GM19324 (cell line): ENCODE measurements around the gene THRB.
A peak's percentile ranks its signal among the peaks of the same experiment; 100 is the strongest.

Experiments used
- ATAC-seq: cut with Tn5 transposase; IDR thresholded peaks from one replicate; pipeline ENCODE4 v1.9.1; 2021; ENCODE audit warnings: mild to moderate bottlenecking, moderate library complexity; ENCODE audit not compliant: unreplicated experiment, low FRiP score

The THRB gene

DNA sequence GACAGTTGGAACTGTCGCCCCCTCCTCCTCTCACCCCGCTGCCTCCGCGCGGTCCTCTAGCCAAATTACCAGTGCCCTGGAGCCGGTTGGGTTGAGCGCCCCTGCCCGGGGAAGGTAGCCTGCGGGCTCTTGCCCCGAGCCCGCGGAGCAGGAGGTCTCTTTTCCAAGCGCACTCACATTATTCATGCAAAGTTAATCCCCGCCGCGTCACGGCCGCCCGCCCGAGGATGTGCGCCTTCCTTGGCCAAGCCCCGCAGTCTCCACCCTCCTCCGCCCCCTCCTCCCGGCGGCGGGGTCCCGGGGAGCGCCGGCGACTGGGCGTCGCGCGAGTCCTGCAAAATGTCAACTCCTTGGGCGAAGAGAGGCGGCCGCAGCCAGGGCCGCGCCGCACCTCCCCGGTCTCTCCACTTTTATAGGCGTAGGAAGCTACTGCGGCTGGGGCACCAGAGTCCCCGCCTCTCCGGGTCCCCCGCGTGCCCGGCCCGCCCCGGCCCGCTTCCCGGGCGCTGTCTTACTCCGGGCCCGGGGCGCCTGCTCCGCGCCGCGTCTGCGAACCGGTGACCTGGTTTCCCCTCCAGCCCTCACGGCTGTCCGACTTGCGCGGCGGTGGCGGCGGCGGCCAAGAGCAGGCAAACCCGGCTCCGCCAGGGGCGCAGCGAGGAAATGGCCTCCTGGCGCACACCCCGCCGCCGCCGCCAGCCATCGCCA lies at the start of gene THRB:
THRB (minus strand) TSS at position 233 of the 708 bp plus-strand sequence.
- ATAC-seq: no peak

DNA sequence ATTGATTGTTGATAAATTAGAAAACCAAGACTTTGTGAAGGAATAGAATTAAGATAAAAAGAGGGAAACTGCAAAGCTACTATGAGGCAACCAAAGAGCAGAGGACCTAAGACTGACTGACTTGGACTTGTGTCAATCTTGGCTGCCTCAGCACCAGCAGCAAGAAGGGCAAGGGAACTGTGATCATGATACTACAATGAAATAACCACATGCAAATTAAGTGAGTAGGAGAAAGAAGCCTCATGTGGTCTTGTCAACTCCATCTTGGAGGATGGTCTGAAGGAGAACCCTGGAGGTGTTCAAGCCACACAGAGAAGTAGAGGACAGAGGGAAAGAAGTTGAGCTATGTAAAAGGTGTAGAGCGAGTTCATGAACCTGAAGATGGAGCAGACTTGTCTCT lies 47.3 kb upstream of the THRB start:
- no peak for ATAC-seq

DNA sequence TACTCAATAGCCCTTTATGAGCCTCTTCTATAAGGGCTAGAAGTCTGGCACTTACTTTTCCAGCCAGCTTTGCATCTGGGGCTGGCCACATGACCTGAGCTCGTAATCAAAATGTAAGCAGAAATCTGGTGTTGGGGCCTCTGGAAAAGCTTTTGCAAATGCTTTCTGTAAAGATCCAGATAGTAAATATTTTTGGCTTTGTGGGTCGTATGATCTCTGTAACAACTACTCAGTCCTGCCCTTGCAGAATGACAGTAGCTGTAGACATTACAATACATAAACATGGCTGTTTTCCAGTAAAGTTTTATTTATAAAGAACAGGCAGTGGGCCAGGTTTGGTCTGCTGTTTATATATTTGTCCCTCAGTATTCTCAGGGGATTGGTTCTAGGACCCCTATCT lies 46.2 kb upstream of the THRB start:
- ATAC-seq: no peak

DNA sequence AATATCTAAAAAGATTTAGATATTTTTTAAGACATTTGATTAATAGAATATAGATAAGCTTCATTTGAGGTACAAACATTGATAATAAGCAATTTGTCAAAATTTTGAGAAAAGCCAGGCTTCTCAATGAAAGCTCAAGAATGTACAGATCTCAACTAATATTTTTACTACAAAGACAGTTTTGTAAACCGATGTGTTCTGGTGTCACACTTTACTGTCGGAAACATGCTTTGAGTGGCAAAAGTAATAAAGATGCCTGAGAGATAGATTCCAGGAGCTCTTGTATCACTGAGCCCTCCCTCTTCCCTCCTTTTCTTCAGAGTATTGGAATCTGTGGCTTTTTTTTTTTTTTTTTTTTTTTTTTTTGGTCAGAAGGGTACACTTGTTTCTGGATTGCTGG lies 45.0 kb upstream of the THRB start:
- ATAC-seq: no peak

DNA sequence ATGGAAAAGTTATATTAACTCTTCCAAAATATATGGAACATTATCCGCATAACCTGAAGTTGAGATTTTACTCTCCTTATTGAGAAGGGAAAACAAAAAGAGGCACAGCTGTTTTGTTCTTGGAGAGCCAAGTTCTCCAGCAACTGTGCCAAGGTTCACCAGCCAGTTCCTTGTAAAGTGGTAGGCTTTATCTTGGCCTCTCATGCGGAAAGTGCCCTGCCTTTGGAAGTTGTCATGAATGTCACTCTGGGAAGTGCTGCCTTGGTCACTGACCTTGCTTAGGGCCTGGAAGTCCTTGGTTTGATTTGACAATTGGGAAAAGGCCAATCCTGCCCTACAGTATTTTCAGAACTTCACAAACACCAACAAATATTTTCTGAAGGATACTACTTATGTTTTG lies 44.2 kb upstream of the THRB start:
- ATAC-seq: no peak

DNA sequence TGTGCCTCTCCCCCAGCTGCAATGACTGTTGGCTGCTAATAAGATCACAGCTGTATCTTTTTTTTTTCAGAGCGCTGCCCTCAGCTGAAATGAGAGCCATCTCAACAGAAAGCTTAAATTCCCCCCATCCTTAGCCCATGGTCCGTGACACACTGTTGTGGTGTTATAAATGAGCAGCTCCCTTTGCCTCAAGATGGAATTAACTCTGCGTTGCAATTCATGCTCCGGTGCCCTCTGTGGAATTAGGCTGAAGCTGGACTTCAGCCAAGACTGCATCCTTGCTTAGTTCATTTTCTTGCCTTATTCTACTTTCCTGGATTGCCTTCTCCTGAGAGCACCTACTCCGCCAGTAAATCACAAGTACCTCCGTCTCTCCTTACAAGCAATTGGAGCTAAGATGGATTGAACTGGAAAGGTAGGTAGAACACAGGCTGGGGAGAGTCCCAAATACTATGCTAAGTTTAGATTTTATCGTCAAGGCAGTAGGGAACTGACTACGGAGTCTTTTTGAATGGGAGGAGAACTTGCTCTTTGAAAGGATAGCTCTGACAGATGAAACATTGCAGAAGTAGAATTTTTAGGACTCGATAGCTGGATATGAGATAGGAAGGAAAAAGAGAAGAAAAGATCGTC lies 39.0 kb upstream of the THRB start:
- no peak for ATAC-seq

DNA sequence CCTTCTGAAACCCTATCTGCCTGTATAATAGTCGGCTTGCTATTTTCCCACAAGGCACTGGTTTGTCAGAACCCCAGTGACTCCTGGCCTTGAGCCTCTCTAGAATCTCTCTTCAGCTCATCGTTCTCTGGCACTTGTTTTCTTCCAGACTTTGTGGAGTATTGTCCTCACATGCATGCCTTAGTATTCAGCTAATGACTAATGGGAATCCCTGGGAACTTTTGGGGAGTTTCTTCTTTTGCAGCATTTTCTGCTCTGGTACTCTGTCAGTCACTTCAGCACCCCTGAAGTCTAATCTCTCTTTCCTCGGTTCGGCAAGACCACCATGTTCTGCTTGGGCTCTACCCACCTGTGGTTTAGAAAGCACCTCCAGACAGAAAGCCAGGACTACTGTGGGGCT lies 35.8 kb upstream of the THRB start:
- ATAC-seq: no peak

DNA sequence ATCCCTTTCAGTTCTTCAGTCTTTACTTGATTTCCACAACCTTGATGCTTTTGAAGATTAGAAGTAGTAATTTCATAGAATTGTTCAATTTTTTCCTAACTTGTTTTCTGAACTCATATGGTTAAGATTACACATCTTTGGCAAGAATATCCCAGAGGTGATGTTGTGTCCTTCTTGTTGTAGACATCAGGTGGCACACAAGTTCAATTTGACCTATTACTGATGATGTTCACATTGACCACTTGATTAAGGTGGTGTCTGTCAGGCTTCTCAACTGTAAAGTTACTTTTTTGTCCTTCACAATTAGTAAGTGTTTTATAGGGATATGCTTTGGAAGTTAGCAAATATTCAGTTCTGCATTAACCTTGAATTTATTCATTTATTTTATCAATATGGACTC lies 34.6 kb upstream of the THRB start:
- no peak for ATAC-seq

DNA sequence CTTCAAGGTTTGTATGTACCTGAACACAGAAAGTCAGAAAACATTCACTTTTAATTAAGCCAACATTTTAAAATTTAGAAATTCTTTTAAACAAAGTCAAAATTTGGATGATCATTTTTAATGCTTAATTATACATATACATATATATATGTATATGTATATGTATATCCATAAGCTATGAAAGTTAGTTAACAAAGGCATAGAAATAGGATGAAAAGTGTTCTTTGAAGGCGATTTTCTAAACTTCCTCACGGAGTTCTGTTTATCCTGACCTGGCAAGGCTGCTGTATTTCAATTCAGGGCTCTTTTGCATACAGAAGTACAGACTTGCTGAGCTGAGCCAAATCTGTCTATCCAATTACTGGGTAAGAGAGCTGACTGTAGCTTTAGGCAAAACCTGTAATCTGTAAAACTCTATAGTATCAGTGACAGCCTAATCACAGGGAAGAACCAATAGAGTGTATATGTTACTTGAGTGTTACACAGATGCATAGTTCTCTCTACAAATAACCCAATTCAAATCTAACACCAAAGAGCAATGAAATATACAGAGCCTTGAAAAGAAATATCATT lies 32.1 kb upstream of the THRB start:
- ATAC-seq: no peak

DNA sequence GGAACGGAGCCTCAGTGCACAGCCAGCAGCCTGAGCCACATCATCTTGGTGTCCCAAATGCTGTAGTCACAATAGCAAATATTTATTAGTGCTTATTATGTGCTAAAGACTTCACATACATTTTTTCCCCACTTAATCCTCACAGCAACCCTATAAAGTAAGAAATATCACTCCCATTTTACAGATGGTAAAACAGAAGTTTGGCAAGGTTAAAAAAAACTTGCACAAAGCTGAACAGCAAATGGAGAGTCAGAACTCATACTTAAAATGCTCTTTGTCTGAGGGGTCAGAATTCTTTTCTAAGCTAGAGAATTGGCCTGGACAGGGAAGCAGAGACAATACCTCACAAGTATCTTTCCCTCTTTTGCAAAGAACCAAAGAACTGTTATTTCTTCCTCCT lies 30.9 kb upstream of the THRB start:
- ATAC-seq: no peak

DNA sequence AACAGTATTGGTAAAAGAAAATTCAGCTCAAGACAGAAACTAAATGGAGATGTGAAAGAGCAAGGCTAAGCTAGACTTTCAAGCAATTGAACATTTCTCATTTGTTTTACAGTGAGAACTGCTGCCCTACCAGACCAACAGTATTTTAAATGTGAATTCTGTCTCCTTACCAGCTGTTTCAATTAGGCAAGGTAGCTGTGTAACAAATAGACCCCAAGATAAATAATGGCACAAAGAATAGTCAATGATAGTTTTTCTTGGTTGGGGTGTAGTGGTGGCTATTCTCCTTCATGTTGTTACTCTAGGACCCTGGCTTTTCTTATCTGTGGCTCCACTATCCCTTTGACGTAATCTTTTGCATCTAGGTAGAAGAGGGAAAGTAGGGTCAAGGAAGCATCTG lies 30.4 kb upstream of the THRB start:
- no peak for ATAC-seq

DNA sequence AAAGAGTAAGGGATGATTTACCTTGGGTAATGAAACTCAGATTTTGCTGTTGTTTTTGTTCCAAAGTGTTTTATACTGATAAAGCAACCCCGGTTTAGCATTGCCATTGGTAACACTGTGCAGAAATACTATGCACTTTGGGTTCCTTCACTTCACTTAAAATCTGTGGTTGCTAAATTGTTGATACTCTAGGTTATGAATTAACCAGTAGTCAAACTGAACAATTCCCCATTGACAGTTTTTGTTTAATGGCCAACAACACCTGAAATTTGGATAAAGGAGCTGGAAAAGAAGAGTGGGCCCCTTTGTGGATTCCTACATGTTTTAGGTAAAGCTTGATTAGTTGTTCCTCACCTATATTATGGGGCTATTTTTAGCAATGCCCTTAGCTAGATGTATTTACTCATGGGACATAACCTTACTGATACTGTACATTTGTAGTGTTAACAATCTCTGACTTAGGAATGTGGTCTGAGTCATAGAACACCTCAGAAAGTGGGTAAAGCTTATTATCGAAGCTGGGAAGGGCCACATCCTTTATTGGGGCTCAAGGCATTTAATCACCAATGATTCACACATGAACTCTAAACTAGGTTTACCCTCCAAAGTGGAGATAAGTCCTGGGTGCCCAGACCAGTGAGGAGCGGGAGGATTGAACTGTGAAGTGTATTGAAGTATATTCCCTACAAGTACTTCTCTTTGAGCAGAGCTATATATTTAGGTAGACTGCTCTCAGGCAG lies 29.5 kb upstream of the THRB start:
- ATAC-seq: no peak

DNA sequence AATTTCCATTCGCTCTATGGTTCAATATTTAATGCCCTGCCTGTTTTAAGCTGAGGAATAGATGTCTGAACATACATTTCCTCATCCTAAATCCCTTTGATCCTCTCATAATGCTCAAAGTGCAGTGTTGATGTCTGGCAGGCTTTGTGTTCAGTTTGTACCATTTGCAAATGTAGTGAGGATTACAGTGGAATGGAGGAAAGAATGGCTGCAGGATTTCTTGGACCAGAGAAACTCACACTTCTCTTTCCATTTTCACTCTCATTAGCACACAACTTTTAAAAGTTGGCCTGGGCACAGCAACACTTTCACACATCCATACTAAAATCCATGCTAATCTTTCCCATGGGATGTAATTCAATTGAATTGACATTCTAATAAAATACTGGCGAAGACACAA lies 28.6 kb upstream of the THRB start:
- ATAC-seq: no peak

DNA sequence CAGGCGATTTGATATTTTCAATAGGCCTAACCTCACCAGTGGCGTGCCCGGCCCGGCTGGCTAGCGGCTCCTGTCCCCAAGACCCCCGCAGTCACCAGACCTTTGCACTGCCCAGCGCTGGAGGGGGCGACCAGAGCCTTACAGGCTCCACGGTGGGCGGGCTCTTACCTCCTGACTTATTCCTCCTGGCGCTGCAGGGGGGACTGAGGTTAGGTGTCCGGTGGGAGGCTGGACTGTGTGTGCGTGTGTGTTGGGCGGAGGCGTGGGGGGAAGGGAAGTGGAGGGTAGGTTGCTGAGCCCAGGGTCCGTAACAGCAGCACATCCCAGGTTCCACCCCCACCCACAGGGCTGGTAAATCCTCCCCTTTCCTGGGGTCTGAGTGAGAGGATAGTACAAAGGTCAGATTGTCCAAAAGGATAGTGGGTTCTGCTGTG lies 27.5 kb upstream of the THRB start:
- no peak for ATAC-seq

DNA sequence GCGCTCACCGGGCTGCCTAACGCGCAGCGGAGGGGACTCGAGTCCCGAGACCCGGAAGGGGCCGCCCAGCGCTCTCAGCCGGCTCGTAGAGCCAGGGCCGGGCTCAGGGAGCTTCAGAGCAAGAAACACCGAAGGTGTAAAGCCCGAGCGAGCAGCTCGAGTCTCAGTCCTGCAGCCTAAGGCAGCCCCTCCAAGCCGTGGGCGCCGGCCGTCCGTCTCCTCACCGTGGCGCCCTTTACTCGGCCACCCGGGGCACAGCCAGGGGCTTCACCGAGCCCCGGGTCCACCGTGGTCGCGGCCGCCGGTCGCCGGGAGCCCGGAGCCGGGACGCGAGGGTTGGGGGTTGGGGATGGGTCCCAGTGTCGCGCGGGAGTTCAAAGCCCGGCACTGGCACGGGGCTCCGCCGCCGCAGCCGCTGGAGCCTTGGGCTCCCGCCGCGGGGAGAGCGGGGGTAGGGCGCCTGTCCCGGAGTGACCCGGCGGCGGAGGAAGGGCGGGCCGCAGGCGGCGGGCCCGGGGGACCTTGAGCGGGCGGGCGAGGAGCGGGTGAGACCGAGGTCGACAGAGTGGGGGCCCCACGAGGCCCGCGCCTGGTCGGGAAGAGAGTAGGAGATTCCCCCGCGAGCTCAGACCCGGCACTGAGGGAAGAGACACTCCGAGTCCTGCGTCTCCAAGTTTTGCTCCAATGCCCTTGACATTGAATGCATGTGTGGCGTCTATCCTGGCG lies 26.9 kb upstream of the THRB start:
- ATAC-seq: peak; percentile 41

DNA sequence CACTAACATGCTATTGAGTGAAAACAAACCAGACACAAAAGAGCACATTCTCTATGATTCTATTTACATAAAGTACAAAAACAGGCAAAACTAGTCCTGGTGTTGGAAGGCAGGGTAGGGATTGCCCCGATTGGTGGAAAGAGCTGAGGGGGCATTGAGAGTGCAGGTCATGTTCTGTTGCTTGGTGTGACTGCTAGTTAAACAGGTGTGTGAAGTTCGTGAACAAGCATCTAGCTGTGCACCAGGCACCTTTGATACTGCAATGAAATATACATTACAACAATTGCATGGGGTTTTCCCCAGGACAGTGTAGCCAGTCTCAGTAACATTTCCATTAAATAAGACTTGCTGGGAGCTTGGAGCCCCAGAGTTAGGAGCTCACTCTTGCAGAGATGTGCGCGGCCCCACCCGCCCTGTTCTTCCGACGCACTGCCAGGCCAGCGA lies 26.3 kb upstream of the THRB start:
- ATAC-seq: peak; percentile 5

DNA sequence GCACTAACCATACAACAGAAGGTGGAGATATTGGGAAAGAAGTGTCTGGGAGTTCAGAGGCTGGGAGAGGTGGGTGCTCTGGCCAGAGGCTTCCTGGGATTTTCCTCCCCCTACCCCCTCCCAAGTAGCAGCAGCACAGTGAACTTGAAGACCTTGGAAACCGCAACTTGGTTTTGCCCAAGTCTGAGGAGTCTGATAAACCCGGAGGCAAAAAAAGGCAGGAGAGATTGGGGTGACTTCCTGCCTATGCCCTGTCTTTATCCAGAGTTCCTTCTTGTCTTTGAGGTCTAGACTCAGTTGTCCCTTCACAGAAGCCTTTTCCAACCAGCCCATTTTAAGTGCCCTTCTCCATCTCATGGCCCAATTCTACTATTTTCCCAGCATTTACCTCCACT lies 25.4 kb upstream of the THRB start:
- ATAC-seq: no peak

DNA sequence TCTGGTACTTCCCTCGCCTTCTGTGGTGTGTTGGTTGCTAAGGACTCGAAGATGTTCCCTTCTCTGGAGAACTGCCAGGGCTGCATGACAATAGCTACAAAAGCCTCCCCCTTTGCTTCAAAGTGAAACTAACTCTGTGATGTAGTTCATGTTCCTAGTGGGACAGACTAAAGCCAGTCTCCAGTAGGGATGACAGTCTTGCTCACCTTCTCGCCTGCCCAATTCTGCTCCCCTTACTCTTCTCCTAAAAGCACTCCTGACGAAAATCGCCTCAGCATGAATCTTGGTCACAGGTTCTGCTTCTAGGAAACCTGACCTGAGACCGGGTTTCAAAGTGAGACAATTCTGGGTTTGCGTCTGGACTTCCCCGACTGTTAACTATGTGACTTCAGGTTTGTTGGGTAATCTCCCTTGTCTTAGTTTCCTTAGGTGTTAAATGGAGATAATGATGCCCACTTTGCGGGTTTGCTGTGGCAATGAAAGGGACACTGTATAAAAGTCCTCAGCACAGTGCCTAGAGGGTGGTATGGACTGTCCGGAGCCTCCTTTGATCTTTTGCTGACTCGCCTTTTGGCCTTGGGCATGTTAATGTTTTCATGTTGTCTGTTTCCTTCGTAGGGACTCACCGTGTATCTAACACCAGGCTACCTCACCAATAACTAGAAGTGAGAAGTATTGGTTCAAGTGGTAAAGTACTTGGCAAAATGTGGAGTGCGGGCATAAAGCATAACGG lies 24.9 kb upstream of the THRB start:
- ATAC-seq: peak; percentile 48

DNA sequence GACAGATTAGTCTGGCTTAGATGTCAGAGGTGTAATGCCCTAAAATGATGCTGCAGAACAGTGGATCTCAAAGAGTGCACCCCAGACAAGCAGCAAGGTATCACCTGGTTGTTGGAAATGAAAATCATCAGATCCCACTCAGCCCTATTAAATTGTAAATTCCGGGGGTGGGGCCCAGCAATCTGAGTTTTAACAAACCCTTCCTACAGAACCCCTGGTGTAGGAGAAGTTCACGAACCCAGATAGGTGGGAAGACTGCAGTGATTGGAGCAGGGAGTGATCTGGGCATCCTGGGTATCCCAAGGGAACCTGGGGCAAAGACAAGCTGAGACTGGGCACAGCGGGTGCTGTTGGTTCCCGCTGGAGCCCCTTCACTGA lies 24.3 kb upstream of the THRB start:
- no peak for ATAC-seq

DNA sequence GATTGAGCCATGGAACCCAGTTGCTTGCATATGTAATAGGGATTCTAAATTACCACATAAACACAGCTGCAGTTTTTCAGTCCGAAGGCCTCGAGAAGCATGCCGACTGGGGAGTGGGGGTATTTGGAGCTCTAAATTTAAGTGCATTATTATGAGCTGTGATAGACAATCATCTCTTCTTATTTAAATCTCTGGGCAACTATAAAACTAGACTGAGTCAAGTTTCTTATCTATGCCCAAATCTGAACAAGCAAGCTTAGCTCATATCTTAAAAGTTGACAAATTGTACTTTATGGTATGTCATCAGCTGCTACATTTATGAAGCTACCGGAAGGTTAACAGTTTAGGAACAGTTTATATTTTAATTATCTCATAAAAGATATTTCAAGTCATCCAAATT lies 19.5 kb upstream of the THRB start:
- ATAC-seq: no peak
